HG03521 (cell line): ENCODE measurements around the gene CRTC1.

ENCODE experiments used
- ATAC-seq: cut with Tn5 transposase; IDR thresholded peaks from one replicate; pipeline ENCODE4 v1.9.1; 2021; ENCODE audit warnings: mild to moderate bottlenecking, moderate library complexity; ENCODE audit not compliant: unreplicated experiment

Gene CRTC1

GRCh38 chr19:18831524-18832305 lies 148.2 kb downstream of the CRTC1 start, which contains the start of gene UPF1:
Gene UPF1 (plus strand): TSS chr19:18831959. CDS start chr19:18832210, 251 bp downstream.
- peak; percentile 78 for ATAC-seq
